ENCODE data around the gene APOO.

- TF ChIP-seq CTCF (IDR thresholded peaks at IDR 0.05 in 8 of 11, conservative IDR thresholded peaks at IDR 0.05 in 3 of 11) (no peak), POLR2A (IDR thresholded peaks at IDR 0.05) (no peak), POLR2AphosphoS5 (IDR thresholded peaks at IDR 0.05) (no peak)
Observed at GRCh38 chrX:23888887-23889501, 18.7 kb downstream of the APOO start.

Data from spleen (tissue), 7 donors.